MM.1S (cell line): ENCODE measurements around the gene FFAR4.

ENCODE experiments used
- CTCF ChIP-seq: fragments of 300-600 bp; sonication (generic); IDR thresholded peaks from 2 replicates; pipeline ENCODE4 v1.5.1; 2016; ENCODE audit warnings: antibody characterized with exemption, low read length, mixed read lengths
- EZH2 ChIP-seq: fragments of 300-600 bp; sonication (generic); optimal IDR thresholded peaks from 2 replicates; pipeline ENCODE3; 2017; ENCODE audit warnings: low read depth, mild to moderate bottlenecking, antibody characterized with exemption, low read length, mixed read lengths

- TF ChIP-seq CTCF: no peak
- TF ChIP-seq EZH2: no peak
Observed at GRCh38 chr10:93580828-93581227, 14.4 kb downstream of the FFAR4 start.
